Testis (tissue), 3 donors: ENCODE measurements around the gene ADCY5. TPM values are rescaled to one million over a fixed set of nuclear protein-coding genes. Genes with fewer than 3 reads are reported as not detected.

Source experiments
- DNase-seq: peaks from one replicate; pipeline ENCODE4 v3.0.0-alpha.2; 2019
- H3K27ac ChIP-seq, 2 donors: fragments of 200-600 bp; sonication (generic); one replicate each; pipeline ENCODE4 v1.5.1; 2019
- H3K27me3 ChIP-seq: fragments of 200-600 bp; sonication (generic); one replicate; pipeline ENCODE4 v1.5.1; 2019
- H3K36me3 ChIP-seq: fragments of 200-600 bp; sonication (generic); one replicate; pipeline ENCODE4 v1.5.1; 2017; ENCODE audit warnings: low read depth; ENCODE audit errors: missing control alignments
- H3K4me1 ChIP-seq: fragments of 200-600 bp; sonication (generic); one replicate; pipeline ENCODE4 v1.5.1; 2019
- H3K4me3 ChIP-seq, 2 donors: fragments of 200-600 bp; sonication (generic); one replicate each; pipeline ENCODE4 v1.5.1; 2017 to 2019
- H3K9me3 ChIP-seq: fragments of 200-600 bp; sonication (generic); one replicate; pipeline ENCODE4 v1.5.1; 2017
- POLR2A ChIP-seq: fragments of 450-650 bp; IDR thresholded peaks from one replicate; pipeline ENCODE4 v1.6.1; 2017; ENCODE audit warnings: antibody characterized with exemption, mild to moderate bottlenecking, moderate library complexity
- WGBS, 2 donors: methylation state at CpG; one replicate each; pipeline ENCODE4 v1.1.5; 2018; 5-methylcytosine and 5-hydroxymethylcytosine counted together
- intact Hi-C: fragments of 100-400 bp; cut with DNase I; formaldehyde crosslinking; loops from one replicate; pipeline ENCODE4 v1.15.1; 2023; ENCODE audit warnings: low total_unique reads
- polyA plus RNA-seq: library from polyadenylated mRNA; stranded (reverse); fragments of 350-450 nt; fragmentation: Illumina TruSeq; extraction: RNeasy Lipid Tissue Mini Kit (QIAGEN cat#74804); gene quantifications from one replicate; pipeline ENCODE4 v1.2.3, GENCODE V29; 2014; ENCODE audit warnings: low read depth, low replicate concordance; ENCODE audit not compliant: insufficient read depth
- total RNA-seq, 2 donors: library from RNA; depleted of rRNA; stranded (reverse); fragments of >200 nt; gene quantifications; one replicate each; pipeline ENCODE4 v1.2.3, GENCODE V29; 2016
- TF ChIP-seq, protein P1 (sequence below), 3 experiments: fragments of 450-650 bp in 2 of 3; fragments of 200-600 bp in 1 of 3; sonication (generic) in 1 of 3; IDR thresholded peaks; one replicate each; pipeline ENCODE4 v1.5.1; 2016 to 2019; ENCODE audit warnings: antibody characterized with exemption in 3 of 3, mild to moderate bottlenecking in 2 of 3, moderate library complexity in 1 of 3

Gene ADCY5
- total and polyA plus RNA-seq, 3 donors from 2014 or later = 16.5 to 41.6 (median 33.6) TPM

DNA sequence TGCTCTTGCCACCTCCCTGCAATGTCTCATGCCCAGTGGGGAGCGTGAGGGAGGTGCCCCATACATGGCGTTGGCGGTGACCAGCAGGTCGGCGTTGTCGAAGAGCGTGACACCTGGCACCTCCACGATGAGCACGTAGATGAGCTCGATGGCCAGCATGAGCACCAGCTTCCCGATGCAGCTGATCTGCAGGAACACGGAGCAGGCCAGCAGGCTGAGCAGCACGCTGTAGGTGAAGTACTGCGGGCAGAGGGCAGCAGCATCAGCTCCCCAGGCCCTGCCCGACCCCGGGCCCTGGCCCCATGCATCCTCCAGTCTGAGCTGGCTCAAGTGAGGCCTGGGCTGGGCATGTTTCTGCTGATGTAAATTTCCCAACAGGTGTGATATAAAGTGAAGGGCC is 148.8 kb downstream of the ADCY5 start:
- no peak for DNase-seq
- H3K27ac ChIP-seq = no peak overlapping the region
- no peaks in the 10 kb centered on the region for H3K4me1 ChIP-seq
- no peaks in the 10 kb centered on the region for H3K27me3 ChIP-seq
- H3K4me3 ChIP-seq = no peak overlapping the region
- TF ChIP-seq, protein P1, sequence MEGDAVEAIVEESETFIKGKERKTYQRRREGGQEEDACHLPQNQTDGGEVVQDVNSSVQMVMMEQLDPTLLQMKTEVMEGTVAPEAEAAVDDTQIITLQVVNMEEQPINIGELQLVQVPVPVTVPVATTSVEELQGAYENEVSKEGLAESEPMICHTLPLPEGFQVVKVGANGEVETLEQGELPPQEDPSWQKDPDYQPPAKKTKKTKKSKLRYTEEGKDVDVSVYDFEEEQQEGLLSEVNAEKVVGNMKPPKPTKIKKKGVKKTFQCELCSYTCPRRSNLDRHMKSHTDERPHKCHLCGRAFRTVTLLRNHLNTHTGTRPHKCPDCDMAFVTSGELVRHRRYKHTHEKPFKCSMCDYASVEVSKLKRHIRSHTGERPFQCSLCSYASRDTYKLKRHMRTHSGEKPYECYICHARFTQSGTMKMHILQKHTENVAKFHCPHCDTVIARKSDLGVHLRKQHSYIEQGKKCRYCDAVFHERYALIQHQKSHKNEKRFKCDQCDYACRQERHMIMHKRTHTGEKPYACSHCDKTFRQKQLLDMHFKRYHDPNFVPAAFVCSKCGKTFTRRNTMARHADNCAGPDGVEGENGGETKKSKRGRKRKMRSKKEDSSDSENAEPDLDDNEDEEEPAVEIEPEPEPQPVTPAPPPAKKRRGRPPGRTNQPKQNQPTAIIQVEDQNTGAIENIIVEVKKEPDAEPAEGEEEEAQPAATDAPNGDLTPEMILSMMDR (IDR thresholded peaks at IDR 0.05) = no peak
- H3K9me3 ChIP-seq = no peaks in the 10 kb centered on the region
- no peaks in the 10 kb centered on the region for H3K36me3 ChIP-seq
- WGBS, 2 donors = 90 to 93% methylated on average over 7 to 16 of the region's 16 CpGs
- intact Hi-C loops = no loop called here

DNA sequence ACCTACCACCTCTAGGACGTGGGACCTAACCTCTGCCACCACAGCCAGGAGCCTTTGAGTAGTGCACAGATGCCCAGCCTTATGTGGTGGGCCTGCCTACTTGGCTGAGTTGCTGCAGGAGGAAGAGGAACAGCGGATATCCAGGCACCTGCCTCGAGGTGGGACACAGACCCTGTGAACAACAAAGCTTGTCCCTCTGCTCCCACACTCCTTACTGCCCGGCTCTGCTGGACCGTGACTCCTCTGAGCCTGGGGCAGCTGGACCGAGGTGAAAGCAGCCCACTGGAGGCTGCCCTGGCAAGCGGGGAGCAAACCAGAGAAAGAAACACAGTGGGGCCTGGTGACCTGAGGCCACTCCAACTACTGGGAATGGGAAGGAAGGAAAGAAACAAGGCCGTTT is 149.3 kb downstream of the ADCY5 start:
- 69 to 78% methylated on average over 7 to 8 of the region's 8 CpGs for WGBS, 2 donors
- Histone ChIP-seq H3K4me3 (no peak overlapping the region), H3K27ac (no peak overlapping the region), H3K9me3 (no peaks in the 10 kb centered on the region), H3K27me3 (no peaks in the 10 kb centered on the region), H3K4me1 (no peaks in the 10 kb centered on the region), H3K36me3 (no peaks in the 10 kb centered on the region)
- intact Hi-C loops = no loop called here
- DNase-seq = no peak
- TF ChIP-seq, protein P1 (IDR thresholded peaks at IDR 0.05) = no peak
- TF ChIP-seq POLR2A = no peak

DNA sequence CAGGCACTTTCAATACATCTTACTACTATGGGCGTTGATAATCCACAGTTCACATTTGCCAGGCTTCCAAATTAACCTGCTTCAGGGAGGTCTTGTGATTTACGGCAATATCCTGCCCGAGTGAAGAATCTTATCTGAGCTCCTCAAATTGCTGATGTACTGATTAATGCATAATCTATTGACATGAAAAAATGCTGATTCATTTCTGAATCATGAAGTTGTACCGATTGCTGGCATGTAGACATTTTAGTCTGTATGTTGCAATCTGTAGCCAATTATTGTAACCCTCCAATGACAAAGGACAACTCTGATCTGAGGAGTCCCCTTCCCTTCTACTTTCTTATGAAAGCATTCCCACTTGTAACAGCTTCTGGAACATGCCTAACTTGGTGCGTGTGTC is 150.0 kb downstream of the ADCY5 start:
- no peak overlapping the region for H3K4me3 ChIP-seq
- H3K36me3 ChIP-seq = no peaks in the 10 kb centered on the region
- no peaks in the 10 kb centered on the region for H3K27me3 ChIP-seq
- H3K4me1 ChIP-seq = no peaks in the 10 kb centered on the region
- 69 to 78% methylated on average over 5 of the region's 5 CpGs for WGBS, 2 donors
- intact Hi-C loops = no loop called here
- DNase-seq = no peak
- no peaks in the 10 kb centered on the region for H3K9me3 ChIP-seq
- H3K27ac ChIP-seq = no peak overlapping the region
- TF ChIP-seq, protein P1 (IDR thresholded peaks at IDR 0.05) = no peak
- TF ChIP-seq POLR2A = no peak

DNA sequence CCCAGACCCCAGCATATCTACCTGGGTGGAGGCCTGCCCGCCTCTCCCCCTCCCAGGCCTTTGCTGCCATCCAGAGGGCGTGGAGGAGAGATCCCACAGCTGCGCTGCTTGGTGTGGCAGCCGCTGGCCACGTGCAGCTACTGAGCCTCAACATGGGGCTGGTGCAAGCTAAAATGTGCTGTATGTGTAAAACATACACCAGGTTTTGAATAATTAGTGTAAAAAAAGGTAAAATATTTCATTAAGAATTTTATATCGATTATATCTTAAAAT is 151.3 kb downstream of the ADCY5 start:
- Histone ChIP-seq H3K9me3 (no peaks in the 10 kb centered on the region), H3K27ac (no peak overlapping the region), H3K27me3 (no peaks in the 10 kb centered on the region), H3K4me1 (no peaks in the 10 kb centered on the region), H3K4me3 (no peak overlapping the region), H3K36me3 (no peaks in the 10 kb centered on the region)
- TF ChIP-seq, protein P1 (IDR thresholded peaks at IDR 0.05) = no peak
- TF ChIP-seq POLR2A = no peak
- 90 to 97% methylated on average over 6 of the region's 6 CpGs for WGBS, 2 donors
- intact Hi-C loops = no loop called here
- DNase-seq = no peak

DNA sequence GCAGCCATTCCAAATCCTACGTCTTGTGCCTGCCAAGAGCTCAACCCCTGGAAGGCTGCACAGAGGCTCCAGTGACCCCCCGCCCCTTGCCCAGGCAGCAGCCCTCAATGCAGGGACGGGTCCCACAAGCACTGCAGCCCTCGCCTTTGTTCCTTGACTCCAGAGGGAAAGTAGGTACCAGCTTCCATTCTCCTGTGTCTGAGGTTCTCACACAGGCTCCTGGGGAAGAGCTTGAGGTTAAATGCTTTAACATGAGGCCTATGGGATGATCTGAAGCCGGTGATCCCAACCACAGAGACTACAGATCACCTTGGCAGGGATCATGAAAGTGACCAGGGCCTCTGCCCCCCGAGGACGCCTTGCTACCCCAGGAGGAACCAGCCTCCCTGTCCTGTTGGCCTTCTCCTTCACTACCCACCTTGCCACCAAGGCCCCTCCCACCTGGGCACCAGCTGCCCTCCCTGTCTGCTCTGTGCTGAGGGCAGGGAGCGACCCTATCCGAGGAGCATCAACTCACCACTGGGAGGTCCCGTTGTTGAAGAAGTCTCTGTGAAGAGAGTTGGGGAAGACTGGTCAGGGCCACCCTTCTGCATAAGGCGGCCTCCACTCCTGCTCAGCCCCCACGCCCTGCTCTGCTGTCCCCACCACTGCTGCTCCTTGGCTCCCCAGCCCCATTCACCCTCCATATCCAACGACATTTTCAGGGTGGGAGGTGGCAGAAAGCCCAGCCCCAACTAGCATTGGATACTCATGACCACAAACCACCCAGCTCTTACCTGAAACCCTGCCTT is 151.9 kb downstream of the ADCY5 start:
- Histone ChIP-seq H3K4me3 (no peak overlapping the region), H3K4me1 (no peaks in the 10 kb centered on the region), H3K27ac (no peak overlapping the region), H3K36me3 (no peaks in the 10 kb centered on the region), H3K27me3 (no peaks in the 10 kb centered on the region), H3K9me3 (no peaks in the 10 kb centered on the region)
- intact Hi-C loops = no loop called here
- 83 to 87% methylated on average over 11 to 13 of the region's 13 CpGs for WGBS, 2 donors
- TF ChIP-seq, protein P1 (IDR thresholded peaks at IDR 0.05) = no peak
- TF ChIP-seq POLR2A = no peak
- no peak for DNase-seq
